GM23338 (cell line): ENCODE data around the gene BCL2L15. TPM values are rescaled to one million over a fixed set of nuclear protein-coding genes. Genes with fewer than 3 reads are reported as not detected.
"Not testable (repeated sequence)": the region's sequence is repeated elsewhere in the genome, so short reads cannot be mapped to it uniquely, and the experiment has no call there.

Experiments used
- ATAC-seq: fragments of 200-7000 bp; cut with Tn5 transposase; 3 replicates; pipeline ENCODE4 v1.9.1; 2020
- DNase-seq: peaks from one replicate; pipeline ENCODE4 v3.0.0-alpha.2; 2015; ENCODE audit warnings: low spot score
- H2AFZ ChIP-seq: fragments of 200-600 bp; sonication (generic); 2 replicates; pipeline ENCODE4 v1.8.0; 2016; ENCODE audit warnings: antibody characterized with exemption, mild to moderate bottlenecking, moderate library complexity
- H3F3A ChIP-seq: fragments of 200-600 bp; sonication (generic); replicated peaks from 2 replicates; pipeline ENCODE4 v1.8.0; 2017; ENCODE audit warnings: antibody characterized with exemption, mixed run types, low read depth
- H3K27ac ChIP-seq: fragments of 200-600 bp; sonication (generic); 2 replicates; pipeline ENCODE4 v1.6.1; 2016; ENCODE audit warnings: low read depth
- H3K27me3 ChIP-seq: fragments of 200-600 bp; sonication (generic); 2 replicates; pipeline ENCODE4 v1.8.0; 2016; ENCODE audit warnings: mild to moderate bottlenecking, mixed run types, moderate library complexity; ENCODE audit not compliant: insufficient read depth
- H3K36me3 ChIP-seq: fragments of 200-600 bp; sonication (generic); 2 replicates; pipeline ENCODE4 v1.8.0; 2016; ENCODE audit warnings: mild to moderate bottlenecking; ENCODE audit not compliant: insufficient read depth
- H3K4me1 ChIP-seq: fragments of 200-600 bp; sonication (generic); 2 replicates; pipeline ENCODE4 v1.8.0; 2016; ENCODE audit warnings: mild to moderate bottlenecking, moderate library complexity; ENCODE audit not compliant: insufficient read depth
- H3K4me2 ChIP-seq: fragments of 200-600 bp; sonication (generic); 2 replicates; pipeline ENCODE4 v1.7.1; 2017; ENCODE audit warnings: mixed run types
- H3K4me3 ChIP-seq: fragments of 200-600 bp; sonication (generic); 2 replicates; pipeline ENCODE4 v1.6.1; 2016; ENCODE audit warnings: mixed run types
- H3K79me2 ChIP-seq: fragments of 200-600 bp; sonication (generic); replicated peaks from 2 replicates; pipeline ENCODE4 v1.8.0; 2017; ENCODE audit warnings: mild to moderate bottlenecking; ENCODE audit not compliant: insufficient read depth
- H3K9me2 ChIP-seq: fragments of 200-600 bp; sonication (generic); 2 replicates; pipeline ENCODE4 v1.8.0; 2017; ENCODE audit not compliant: insufficient read depth
- H4K20me1 ChIP-seq: fragments of 200-600 bp; sonication (generic); replicated peaks from 2 replicates; pipeline ENCODE4 v1.8.0; 2017; ENCODE audit warnings: mild to moderate bottlenecking; ENCODE audit not compliant: insufficient read depth
- H3K27ac Mint-ChIP-seq: 2 replicates; pipeline ENCODE4 v1.8.0; 2020; ENCODE audit warnings: inconsistent platforms, mild to moderate bottlenecking, moderate library complexity, mixed read lengths
- H3K27me3 Mint-ChIP-seq: 3 replicates; pipeline ENCODE4 v1.8.0; 2022; ENCODE audit warnings: low read depth, mild to moderate bottlenecking, moderate library complexity, mixed read lengths, inconsistent platforms; ENCODE audit not compliant: insufficient read depth, poor library complexity
- H3K36me3 Mint-ChIP-seq: 3 replicates; pipeline ENCODE4 v1.8.0; 2021; ENCODE audit warnings: low read depth, mild to moderate bottlenecking, inconsistent platforms, moderate library complexity, mixed read lengths
- H3K4me1 Mint-ChIP-seq: 3 replicates; pipeline ENCODE4 v1.8.0; 2020; ENCODE audit warnings: mild to moderate bottlenecking, inconsistent platforms, mixed read lengths
- H3K4me3 Mint-ChIP-seq: 3 replicates; pipeline ENCODE4 v1.8.0; 2021; ENCODE audit warnings: moderate library complexity, mild to moderate bottlenecking, inconsistent platforms, mixed read lengths
- H3K9me3 Mint-ChIP-seq: 3 replicates; pipeline ENCODE4 v1.8.0; 2020; ENCODE audit warnings: moderate library complexity, mild to moderate bottlenecking, inconsistent platforms, mixed read lengths
- CREB1 ChIP-seq: fragments of 250-450 bp; sonication (Bioruptor Pico); IDR thresholded peaks from 2 replicates; pipeline ENCODE4 v1.5.0; 2020; ENCODE audit warnings: low read depth, mild to moderate bottlenecking, moderate library complexity
- EZH2phosphoT487 ChIP-seq: fragments of 200-600 bp; sonication (generic); IDR thresholded peaks from one replicate; pipeline ENCODE4 v1.8.1; 2018; ENCODE audit warnings: antibody characterized with exemption; ENCODE audit not compliant: unreplicated experiment
- STAT1 ChIP-seq: IDR thresholded peaks from one replicate; pipeline ENCODE4 v1.6.1; 2016; ENCODE audit warnings: antibody characterized with exemption; ENCODE audit not compliant: unreplicated experiment
- ZNF114 ChIP-seq: fragments of 250-450 bp; sonication (Bioruptor Pico); IDR thresholded peaks from 2 replicates; pipeline ENCODE4 v1.5.0; 2020; ENCODE audit warnings: mild to moderate bottlenecking, moderate library complexity
- ZNF462 ChIP-seq: fragments of 250-450 bp; sonication (Bioruptor Pico); IDR thresholded peaks from 2 replicates; pipeline ENCODE4 v1.5.0; 2020; ENCODE audit warnings: mild to moderate bottlenecking, moderate library complexity
- polyA plus RNA-seq: library from polyadenylated mRNA; unstranded; fragments of >200 nt; fragmentation: Nextera tagmentation; extraction: Ambion mirVana; gene quantifications from 2 replicates; pipeline ENCODE4 v1.2.1, GENCODE V29; 2016
- total RNA-seq: library from RNA; depleted of rRNA; stranded (reverse); fragments of >200 nt; shearing (Covaris generic); gene quantifications from 2 replicates; pipeline ENCODE4 v1.2.3, GENCODE V29; 2014

Gene BCL2L15
- total and polyA plus RNA-seq, 2 experiments from 2014 or later: not detected

DNA sequence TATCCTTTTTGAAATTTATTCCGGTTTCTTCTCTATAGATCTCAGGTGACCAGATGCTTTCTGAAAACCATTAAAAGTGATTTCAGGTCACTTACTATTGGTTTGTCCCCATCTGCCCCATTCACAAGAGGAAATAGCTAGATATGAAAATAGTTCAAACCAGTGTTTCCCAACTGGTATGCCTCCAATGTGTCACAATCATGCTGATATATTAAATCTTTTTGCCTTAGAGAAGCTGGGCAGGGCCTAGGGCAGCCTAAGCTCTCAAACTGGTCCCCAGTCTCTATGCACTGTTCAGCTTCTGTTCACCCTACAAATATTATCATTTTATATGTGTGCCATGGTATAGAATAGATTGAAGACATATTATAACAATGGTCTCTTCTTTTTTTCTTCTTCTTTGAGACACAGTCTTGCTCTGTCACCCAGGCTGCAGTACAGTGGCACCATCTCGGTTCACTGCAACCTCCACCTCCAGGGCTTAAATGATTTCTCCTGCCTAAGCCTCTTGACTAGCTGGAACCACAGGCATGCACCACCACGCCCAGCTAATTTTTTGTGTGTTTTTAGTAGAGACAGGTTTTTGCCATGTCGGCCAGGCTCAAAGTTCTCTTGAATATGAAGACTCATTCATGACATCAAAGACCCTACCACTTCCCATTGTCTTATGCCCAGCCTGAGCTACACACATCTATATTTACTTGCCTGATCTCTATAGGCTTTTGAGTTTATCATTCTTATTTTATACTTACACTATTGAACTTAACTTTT is 31.6 kb downstream of the BCL2L15 start (continued):
- TF ChIP-seq CREB1 (CRISPR knock-in tag): no peak

GRCh38 chr1:113854234-113854633 is 33.1 kb downstream of the BCL2L15 start:
- Mint-ChIP-seq H3K9me3 (no peaks in the 10 kb centered on the region), H3K4me1 (no peaks in the 10 kb centered on the region), H3K4me3 (no peak overlapping the region), H3K36me3 (no peaks in the 10 kb centered on the region), H3K27me3 (peaks cover 1% of the 10 kb centered on the region), H3K27ac (no peak overlapping the region)
- Histone ChIP-seq H2AFZ (no peak overlapping the region), H3K36me3 (no peaks in the 10 kb centered on the region), H3K27ac (no peak overlapping the region), H3K4me3 (no peak overlapping the region), H3F3A (no peaks in the 10 kb centered on the region), H3K9me2 (no peaks in the 10 kb centered on the region), H3K4me1 (no peaks in the 10 kb centered on the region), H3K79me2 (no peaks in the 10 kb centered on the region), H4K20me1 (no peaks in the 10 kb centered on the region), H3K27me3 (no peaks in the 10 kb centered on the region), H3K4me2 (no peak overlapping the region)
- ATAC-seq (no peak), DNase-seq (no peak)
- TF ChIP-seq ZNF462 (CRISPR knock-in tag) (no peak), ZNF114 (CRISPR knock-in tag) (no peak), STAT1 (no peak), EZH2phosphoT487 (no peak)

GRCh38 chr1:113852694-113853093 is 34.7 kb downstream of the BCL2L15 start:
- H3K27me3 Mint-ChIP-seq, DNase-seq, H3K27me3 ChIP-seq, H3F3A ChIP-seq, H3K4me1 Mint-ChIP-seq, H3K9me3 Mint-ChIP-seq, H3K27ac Mint-ChIP-seq, H3K4me3 ChIP-seq, H3K79me2 ChIP-seq, H3K4me1 ChIP-seq, H3K27ac ChIP-seq, H3K36me3 ChIP-seq, H3K36me3 Mint-ChIP-seq, H3K9me2 ChIP-seq, H3K4me2 ChIP-seq, ATAC-seq, H3K4me3 Mint-ChIP-seq, H2AFZ ChIP-seq, H4K20me1 ChIP-seq: not testable (repeated sequence)
